Measurements from ENCODE around the gene MEF2B. TPM values are rescaled to one million over a fixed set of nuclear protein-coding genes. Genes with fewer than 3 reads are reported as not detected.

Gene MEF2B
- total and polyA plus RNA-seq, 10 of the 15 experiments (the other 5 are each of a cell fraction or from before 2014, with no cell fraction given): 0.09 to 33.0 (median 8.9) TPM

DNA sequence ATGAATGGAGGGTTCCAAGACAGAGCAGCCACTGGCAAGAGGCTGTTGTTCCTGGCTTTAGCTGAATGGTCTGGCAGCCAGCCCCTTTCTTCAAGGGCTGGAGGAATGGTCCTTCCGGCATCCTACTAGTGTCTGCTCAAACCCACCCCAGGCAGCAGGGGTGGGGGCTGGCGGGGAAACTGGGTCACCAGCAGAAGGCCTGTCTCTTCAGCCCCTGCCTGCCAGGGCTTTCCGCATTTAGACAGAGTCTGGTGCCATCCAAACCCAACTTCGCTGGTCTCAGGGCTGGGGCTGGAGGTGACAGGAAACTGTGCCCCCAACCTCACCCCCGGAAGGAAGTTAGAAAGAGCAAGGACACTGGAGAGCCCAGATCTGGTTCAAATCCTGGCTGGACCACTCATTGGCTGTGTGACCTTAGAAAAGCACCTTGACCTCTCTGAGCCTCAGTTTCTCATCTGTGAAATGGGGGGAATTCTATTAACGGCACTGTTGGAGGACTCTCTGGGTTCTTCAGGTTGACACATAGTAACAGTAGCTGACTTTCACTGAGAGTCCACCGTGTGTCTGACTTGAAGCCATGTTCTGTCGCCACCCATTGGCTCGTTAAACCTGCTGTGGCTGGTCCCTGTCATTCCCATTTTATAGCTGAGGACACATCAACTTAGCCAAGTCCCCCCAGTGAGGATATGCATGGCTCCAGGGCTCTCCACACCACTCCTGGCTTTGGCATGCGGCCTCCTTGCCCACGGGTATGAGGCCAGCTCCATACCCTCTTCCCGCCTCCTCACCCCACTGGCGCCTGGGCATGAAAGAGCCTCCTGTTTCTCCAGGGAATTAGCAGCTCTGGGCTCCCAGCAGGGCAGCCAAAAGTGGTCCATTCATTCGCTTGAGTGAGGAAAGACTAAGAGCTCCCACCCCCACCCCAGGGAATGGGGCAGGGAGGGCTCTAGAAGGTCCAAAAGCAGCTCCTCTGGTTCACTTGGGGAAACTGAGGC lies 35.6 kb upstream of the MEF2B start:
- peaks cover 16% of the 10 kb centered on the region for H3K79me2 ChIP-seq (ENCODE audit: control insufficient read depth, insufficient read depth, low read length)
- no peak overlapping the region for H3K4me2 ChIP-seq (ENCODE audit: control insufficient read depth, insufficient read depth)
- intact Hi-C loops (cut with micrococcal nuclease; ENCODE audit: unreplicated experiment): no loop called here
- ATAC-seq (no peak), DNase-seq (ENCODE audit: low read depth, low spot score) (no peak), FAIRE-seq (no peak)
- WGBS (ENCODE audit: insufficient coverage, insufficient replicate concordance, low lambda C conversion rate, missing lambda C conversion rate): 39% methylated on average over 14 of the region's 14 CpGs
- no peaks in the 10 kb centered on the region for H3K27me3 ChIP-seq (replicated peaks in 1 of 2; ENCODE audit: control insufficient read depth in 2 of 2, insufficient read depth in 2 of 2, low read length in 1 of 2)
- H2AFZ ChIP-seq (ENCODE audit: control insufficient read depth, low read depth, low read length): no peak overlapping the region
- in situ Hi-C loops (cut with MboI): no loop called here
- H3K9me3 ChIP-seq (replicated peaks; ENCODE audit: control insufficient read depth, insufficient read depth, low read length): no peaks in the 10 kb centered on the region
- BruUV-seq (replicated peaks): no TSS peak
- RAD21 ChIA-PET (ENCODE audit: unreplicated experiment): no interaction called here
- CTCF ChIA-PET: interaction anchor here (0.5 kb wide), 1 partner anchor 458 kb away, joined by 3 read pairs; no protein-coding TSS in a partner anchor
- H3K4me3 ChIP-seq: no peak overlapping the region
- peaks cover 8% of the 10 kb centered on the region; the same call in 1 of the 2 replicates for H3K4me1 ChIP-seq (ENCODE audit: control insufficient read depth, insufficient read depth, low read length)
- H3K9ac ChIP-seq (ENCODE audit: control insufficient read depth, insufficient read depth, low read length): no peak overlapping the region
- SMC1A ChIA-PET (ENCODE audit: uncharacterized antibody, unreplicated experiment): no interaction called here
- TF ChIP-seq, protein P1, sequence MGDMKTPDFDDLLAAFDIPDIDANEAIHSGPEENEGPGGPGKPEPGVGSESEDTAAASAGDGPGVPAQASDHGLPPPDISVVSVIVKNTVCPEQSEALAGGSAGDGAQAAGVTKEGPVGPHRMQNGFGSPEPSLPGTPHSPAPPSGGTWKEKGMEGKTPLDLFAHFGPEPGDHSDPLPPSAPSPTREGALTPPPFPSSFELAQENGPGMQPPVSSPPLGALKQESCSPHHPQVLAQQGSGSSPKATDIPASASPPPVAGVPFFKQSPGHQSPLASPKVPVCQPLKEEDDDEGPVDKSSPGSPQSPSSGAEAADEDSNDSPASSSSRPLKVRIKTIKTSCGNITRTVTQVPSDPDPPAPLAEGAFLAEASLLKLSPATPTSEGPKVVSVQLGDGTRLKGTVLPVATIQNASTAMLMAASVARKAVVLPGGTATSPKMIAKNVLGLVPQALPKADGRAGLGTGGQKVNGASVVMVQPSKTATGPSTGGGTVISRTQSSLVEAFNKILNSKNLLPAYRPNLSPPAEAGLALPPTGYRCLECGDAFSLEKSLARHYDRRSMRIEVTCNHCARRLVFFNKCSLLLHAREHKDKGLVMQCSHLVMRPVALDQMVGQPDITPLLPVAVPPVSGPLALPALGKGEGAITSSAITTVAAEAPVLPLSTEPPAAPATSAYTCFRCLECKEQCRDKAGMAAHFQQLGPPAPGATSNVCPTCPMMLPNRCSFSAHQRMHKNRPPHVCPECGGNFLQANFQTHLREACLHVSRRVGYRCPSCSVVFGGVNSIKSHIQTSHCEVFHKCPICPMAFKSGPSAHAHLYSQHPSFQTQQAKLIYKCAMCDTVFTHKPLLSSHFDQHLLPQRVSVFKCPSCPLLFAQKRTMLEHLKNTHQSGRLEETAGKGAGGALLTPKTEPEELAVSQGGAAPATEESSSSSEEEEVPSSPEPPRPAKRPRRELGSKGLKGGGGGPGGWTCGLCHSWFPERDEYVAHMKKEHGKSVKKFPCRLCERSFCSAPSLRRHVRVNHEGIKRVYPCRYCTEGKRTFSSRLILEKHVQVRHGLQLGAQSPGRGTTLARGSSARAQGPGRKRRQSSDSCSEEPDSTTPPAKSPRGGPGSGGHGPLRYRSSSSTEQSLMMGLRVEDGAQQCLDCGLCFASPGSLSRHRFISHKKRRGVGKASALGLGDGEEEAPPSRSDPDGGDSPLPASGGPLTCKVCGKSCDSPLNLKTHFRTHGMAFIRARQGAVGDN (IDR thresholded peaks at IDR 0.05): no peak
- TF ChIP-seq MXI1 (IDR thresholded peaks at IDR 0.05; ENCODE audit: low read depth, low read length): no peak
- H3K36me3 ChIP-seq (ENCODE audit: control insufficient read depth in 2 of 2, insufficient read depth in 2 of 2, low read length in 1 of 2): peaks cover 3 to 4% of the 10 kb centered on the region in 2 experiments; a peak in 1 of 4 replicates
- no peaks in the 10 kb centered on the region for H4K20me1 ChIP-seq (ENCODE audit: control insufficient read depth, insufficient read depth)
- POLR2A ChIA-PET: interaction anchor here (1.0 kb wide), 1 partner anchor 13 kb away, joined by 3 read pairs; no protein-coding TSS in a partner anchor
- no peak overlapping the region for H3K27ac ChIP-seq (ENCODE audit: control insufficient read depth, insufficient read depth)
